ENCODE results near the gene BTBD9.

The BTBD9 gene

GRCh38 chr6:38221251-38221650 lies 418.5 kb downstream of the BTBD9 start:
- DNase-seq, result no peak

- DNase-seq, result no peak
These were observed 419.5 kb downstream of the BTBD9 start for GRCh38 chr6:38220069-38220723.

DNA sequence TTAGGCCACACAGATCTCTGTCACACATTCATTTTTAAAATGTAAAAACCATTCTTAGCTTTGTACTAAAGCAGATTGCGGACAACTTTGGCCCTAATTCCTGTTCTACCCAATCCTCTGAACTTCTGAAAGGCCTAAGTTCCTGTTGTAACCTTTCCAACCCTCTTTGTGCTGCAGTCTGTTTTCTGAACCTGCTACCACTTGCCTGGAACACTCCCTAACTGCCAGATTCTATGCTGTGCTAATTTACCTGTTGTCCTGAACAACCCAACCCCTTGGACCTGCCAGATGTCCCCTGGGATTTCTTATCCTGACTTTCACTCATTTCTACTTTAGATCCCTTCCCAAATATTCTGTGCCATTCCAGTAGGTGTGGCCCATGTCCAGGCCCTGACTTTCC lies 421.5 kb downstream of the BTBD9 start:
- DNase-seq, result no peak

GRCh38 chr6:38216451-38216850 lies 423.3 kb downstream of the BTBD9 start:
- no peak for DNase-seq

GRCh38 chr6:38215651-38216311 lies 423.9 kb downstream of the BTBD9 start:
- no peak for DNase-seq

- no peak for DNase-seq
These were observed 424.5 kb downstream of the BTBD9 start for GRCh38 chr6:38215225-38215624.

DNA sequence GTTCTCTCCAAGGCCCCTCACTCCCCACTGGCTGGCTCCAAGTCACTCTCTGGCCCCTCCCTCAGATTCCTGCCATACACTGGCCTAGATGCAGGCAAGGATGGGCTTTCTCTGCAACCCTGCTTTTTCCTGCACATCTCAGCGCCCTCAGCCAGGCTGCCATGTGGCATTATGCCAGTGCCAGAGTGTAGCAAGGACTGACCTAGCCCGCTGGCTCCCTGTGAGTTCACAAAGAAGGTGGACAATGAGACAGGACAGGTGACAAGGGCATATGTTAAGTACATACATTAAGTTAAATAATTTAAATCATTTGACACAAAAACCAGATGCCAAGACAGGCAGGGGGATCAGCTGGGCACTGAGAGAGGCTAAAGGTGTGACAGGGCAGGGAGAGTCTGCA lies 425.6 kb downstream of the BTBD9 start:
- DNase-seq, result no peak

DNA sequence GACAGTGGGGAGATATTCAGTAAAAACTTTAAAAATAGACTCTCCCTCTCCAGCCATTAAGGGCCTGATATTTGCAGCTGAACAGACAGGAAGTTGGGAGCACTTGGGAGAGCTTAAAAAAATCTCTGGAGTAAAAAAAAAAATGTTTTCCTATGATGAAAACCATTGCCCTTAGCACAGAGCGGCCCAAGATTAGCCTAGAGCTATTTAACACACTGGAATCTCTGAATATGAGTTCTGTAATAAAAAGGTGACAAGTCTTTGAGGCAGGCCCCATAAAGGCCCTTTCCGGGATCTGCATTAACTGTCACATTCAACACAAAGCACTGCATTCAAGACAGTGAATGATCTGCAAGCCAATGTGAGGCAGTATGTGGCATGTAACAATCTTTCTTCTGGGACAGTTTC lies 426.5 kb downstream of the BTBD9 start:
- DNase-seq, result no peak

DNA sequence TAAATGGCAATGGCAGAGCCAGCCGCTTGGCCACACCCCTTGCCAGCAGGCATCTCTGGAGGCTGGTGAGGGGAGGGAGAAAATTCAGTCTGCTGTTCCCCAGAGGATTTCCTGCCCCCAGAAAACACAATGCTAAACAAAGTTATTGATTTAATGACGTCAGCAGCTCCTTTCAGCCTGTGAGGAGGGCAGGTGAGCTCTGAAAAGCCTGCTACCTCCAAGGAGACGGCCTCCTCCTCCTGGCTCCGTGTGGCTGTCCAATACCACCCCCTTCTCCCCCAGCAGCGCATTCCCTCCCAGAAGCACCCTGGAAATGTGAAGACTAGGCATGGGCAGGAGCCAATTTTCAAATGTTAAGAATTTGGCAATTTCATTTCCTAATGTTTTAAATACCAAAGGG lies 427.1 kb downstream of the BTBD9 start:
- peak; percentile 66 to 68 for DNase-seq

DNA sequence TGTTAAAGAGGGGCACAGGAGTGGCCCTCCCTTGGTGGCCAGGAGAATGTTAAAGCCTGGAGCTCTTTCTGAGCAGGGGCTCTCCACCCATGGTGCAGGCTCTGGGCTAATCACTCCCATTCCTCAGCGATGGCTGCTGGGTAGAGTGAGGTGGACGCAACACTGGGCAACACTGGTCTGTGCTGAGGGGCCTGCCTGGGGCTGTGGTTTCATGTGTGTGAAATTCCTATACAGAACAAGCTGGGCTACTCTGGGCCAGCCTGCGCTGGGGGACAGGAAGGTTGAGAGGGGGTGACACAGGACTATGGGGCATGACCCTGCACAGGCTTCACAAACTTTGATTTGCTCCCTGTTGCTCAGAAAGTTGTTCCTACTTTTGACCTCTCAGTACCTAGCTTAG lies 427.6 kb downstream of the BTBD9 start:
- no peak for DNase-seq

DNA sequence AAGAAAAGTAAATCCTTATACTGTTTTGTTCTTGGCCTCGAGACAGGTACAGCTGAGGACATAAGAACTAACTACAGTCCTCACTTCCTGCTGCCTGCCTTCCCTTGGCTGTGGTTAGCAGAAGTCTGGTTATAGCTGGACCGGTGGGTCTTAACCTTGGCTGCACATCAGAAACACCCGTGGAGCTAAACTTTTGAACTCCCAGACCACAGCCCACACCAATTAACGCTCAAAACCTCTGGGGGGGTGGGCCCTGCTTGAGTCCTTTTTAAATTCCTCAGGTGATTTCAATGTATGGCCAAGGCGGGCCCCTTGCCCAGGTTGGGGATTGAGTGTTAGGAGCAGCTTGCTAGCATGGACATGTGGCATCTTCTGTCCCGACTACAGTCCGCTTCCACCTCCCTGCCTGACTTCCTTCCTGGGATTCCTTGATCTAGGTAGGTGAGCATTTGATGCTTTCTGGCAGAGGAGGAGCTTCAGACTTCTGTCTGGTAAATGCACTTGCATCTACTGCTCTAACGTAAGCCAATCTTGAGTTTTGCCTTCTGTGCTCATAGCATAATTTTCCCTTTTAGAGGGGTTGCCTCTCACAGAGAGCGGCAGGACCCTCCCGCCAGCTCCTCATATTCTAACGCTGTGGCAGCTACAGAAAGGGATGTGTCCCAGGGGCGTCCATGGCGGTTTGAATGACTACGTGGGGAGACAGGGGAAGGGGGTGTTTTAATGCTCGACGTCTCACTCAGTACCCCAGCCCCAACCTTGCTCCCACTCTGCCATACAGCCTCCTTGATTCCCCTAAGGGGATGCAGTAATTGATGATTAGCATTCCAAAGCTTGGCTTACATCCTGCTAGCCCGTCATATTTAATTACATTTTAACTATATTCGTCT lies 430.1 kb downstream of the BTBD9 start:
- no peak for DNase-seq

- no peak for DNase-seq
These were observed 431.7 kb downstream of the BTBD9 start for GRCh38 chr6:38208028-38208427.

GRCh38 chr6:38207375-38207774 lies 432.4 kb downstream of the BTBD9 start:
- DNase-seq, result no peak

- no peak for DNase-seq
These were observed 441.5 kb downstream of the BTBD9 start for GRCh38 chr6:38198219-38198618.

DNA sequence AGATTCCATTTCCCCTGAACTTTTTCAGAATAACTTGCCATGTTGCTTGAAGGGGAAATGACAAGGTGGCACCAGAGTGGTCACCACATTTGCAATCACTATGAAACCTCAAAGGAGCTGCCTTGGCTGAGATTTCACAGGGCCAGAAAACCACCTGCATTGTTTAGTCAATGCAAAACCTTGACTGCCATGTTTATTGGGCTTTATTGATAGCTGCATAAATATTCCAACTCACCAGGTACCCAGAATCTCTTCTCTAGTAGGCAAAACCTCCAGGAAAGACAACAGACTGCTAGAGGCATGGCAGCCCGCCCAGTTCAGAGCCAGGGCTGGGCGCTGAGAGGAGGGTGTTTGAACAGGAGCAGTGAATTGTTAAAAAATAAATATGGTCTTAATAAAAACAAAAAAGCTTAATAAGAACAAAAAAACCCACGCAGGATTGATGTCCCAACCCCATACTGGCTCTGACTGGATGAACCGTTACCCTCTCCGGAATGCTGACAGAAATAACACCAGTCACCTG lies 444.6 kb downstream of the BTBD9 start:
- DNase-seq, result no peak

GRCh38 chr6:38194589-38194988 lies 445.1 kb downstream of the BTBD9 start:
- no peak for DNase-seq

DNA sequence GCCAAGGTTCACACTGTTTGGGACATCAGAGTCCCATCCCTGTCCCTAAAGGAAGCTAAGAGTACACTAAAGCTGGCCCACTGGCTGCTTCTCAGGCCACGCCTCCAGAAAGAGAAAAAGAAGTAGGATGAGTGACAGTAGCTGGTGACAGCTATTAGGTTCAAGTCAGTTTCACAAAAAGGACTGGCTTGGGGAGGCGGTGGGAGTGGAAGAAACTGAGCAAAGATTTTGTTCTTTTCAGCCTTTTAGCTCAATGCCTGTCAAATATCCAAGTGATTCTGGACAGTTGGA lies 445.5 kb downstream of the BTBD9 start:
- no peak for DNase-seq

- DNase-seq, result no peak
These were observed 446.0 kb downstream of the BTBD9 start for GRCh38 chr6:38193481-38194281.

DNA sequence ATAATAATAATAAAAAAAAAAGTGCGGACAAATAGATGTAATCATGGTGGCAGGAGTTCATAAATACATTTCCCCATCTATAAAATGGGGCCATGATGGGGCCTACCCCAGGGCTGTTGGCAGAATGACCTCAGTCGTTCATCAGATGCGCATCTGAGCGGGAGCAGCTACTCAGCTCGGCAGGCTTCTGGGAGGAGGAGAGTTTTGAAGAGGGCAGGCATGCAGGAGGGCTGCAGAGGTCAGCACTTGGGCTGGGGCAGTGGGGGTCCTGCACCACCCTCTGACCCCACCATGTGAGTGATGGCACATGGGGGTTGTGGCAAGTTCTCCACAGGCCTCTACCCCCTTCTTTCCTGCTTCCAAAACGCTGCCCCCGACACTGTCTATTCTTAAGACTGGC lies 446.7 kb downstream of the BTBD9 start:
- DNase-seq, result no peak

DNA sequence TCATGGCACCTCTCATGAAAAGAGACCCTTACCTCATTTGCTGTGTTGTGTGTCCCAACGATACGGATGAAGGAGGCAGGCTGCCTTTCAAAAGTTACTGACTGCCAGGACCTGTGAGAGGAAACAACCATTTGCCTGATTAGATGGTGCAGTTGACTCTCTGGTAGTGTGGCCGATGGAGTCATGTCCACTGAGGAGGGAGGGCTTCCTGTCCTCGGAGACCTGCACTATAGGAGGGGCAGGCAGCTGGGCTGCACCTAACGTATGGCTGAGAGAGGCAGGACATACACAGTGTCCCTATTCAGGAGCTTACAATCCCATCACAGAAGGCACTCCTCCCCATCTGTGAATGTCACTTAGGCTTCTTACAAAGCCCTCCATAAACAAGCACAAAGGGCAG lies 447.2 kb downstream of the BTBD9 start:
- DNase-seq, result no peak

- DNase-seq, result no peak
These were observed 447.7 kb downstream of the BTBD9 start for GRCh38 chr6:38192011-38192410.

DNA sequence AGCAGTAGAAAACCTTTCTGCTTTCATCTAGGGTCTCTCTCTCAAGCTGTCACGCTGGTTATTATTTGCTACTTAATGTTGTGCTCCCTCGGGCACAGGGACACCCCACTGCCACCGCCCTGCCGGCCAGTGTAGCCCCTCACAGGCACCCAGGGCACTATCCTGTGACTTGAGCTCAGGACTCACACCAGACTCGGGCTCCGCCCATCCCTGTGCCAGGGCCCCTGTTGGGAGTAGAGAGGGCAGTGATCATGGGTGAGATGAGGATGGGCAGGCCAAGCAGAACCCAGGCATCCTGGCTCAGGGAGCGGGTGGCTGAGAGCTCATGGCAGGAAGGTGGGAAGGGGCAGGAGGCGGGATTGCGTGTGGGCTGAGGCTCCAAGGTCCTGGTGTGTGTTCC lies 448.3 kb downstream of the BTBD9 start:
- DNase-seq, result no peak

All from NCI-H1930 (cell line).